GM23338 (cell line): Measurements from ENCODE around the gene HSD11B1. TPM values are rescaled to one million over a fixed set of nuclear protein-coding genes. Genes with fewer than 3 reads are reported as not detected.

Source experiments
- ATAC-seq: fragments of 200-7000 bp; cut with Tn5 transposase; 3 replicates; pipeline ENCODE4 v1.9.1; 2020
- DNase-seq: peaks from one replicate; pipeline ENCODE4 v3.0.0-alpha.2; 2015; ENCODE audit warnings: low spot score
- H2AFZ ChIP-seq: fragments of 200-600 bp; sonication (generic); 2 replicates; pipeline ENCODE4 v1.8.0; 2016; ENCODE audit warnings: antibody characterized with exemption, mild to moderate bottlenecking, moderate library complexity
- H3F3A ChIP-seq: fragments of 200-600 bp; sonication (generic); replicated peaks from 2 replicates; pipeline ENCODE4 v1.8.0; 2017; ENCODE audit warnings: antibody characterized with exemption, mixed run types, low read depth
- H3K27ac ChIP-seq: fragments of 200-600 bp; sonication (generic); 2 replicates; pipeline ENCODE4 v1.6.1; 2016; ENCODE audit warnings: low read depth
- H3K27me3 ChIP-seq: fragments of 200-600 bp; sonication (generic); 2 replicates; pipeline ENCODE4 v1.8.0; 2016; ENCODE audit warnings: mild to moderate bottlenecking, mixed run types, moderate library complexity; ENCODE audit not compliant: insufficient read depth
- H3K36me3 ChIP-seq: fragments of 200-600 bp; sonication (generic); 2 replicates; pipeline ENCODE4 v1.8.0; 2016; ENCODE audit warnings: mild to moderate bottlenecking; ENCODE audit not compliant: insufficient read depth
- H3K4me1 ChIP-seq: fragments of 200-600 bp; sonication (generic); 2 replicates; pipeline ENCODE4 v1.8.0; 2016; ENCODE audit warnings: mild to moderate bottlenecking, moderate library complexity; ENCODE audit not compliant: insufficient read depth
- H3K4me2 ChIP-seq: fragments of 200-600 bp; sonication (generic); 2 replicates; pipeline ENCODE4 v1.7.1; 2017; ENCODE audit warnings: mixed run types
- H3K4me3 ChIP-seq: fragments of 200-600 bp; sonication (generic); 2 replicates; pipeline ENCODE4 v1.6.1; 2016; ENCODE audit warnings: mixed run types
- H3K79me2 ChIP-seq: fragments of 200-600 bp; sonication (generic); replicated peaks from 2 replicates; pipeline ENCODE4 v1.8.0; 2017; ENCODE audit warnings: mild to moderate bottlenecking; ENCODE audit not compliant: insufficient read depth
- H3K9me2 ChIP-seq: fragments of 200-600 bp; sonication (generic); 2 replicates; pipeline ENCODE4 v1.8.0; 2017; ENCODE audit not compliant: insufficient read depth
- H4K20me1 ChIP-seq: fragments of 200-600 bp; sonication (generic); replicated peaks from 2 replicates; pipeline ENCODE4 v1.8.0; 2017; ENCODE audit warnings: mild to moderate bottlenecking; ENCODE audit not compliant: insufficient read depth
- H3K27ac Mint-ChIP-seq: 2 replicates; pipeline ENCODE4 v1.8.0; 2020; ENCODE audit warnings: inconsistent platforms, mild to moderate bottlenecking, moderate library complexity, mixed read lengths
- H3K27me3 Mint-ChIP-seq: 3 replicates; pipeline ENCODE4 v1.8.0; 2022; ENCODE audit warnings: low read depth, mild to moderate bottlenecking, moderate library complexity, mixed read lengths, inconsistent platforms; ENCODE audit not compliant: insufficient read depth, poor library complexity
- H3K36me3 Mint-ChIP-seq: 3 replicates; pipeline ENCODE4 v1.8.0; 2021; ENCODE audit warnings: low read depth, mild to moderate bottlenecking, inconsistent platforms, moderate library complexity, mixed read lengths
- H3K4me1 Mint-ChIP-seq: 3 replicates; pipeline ENCODE4 v1.8.0; 2020; ENCODE audit warnings: mild to moderate bottlenecking, inconsistent platforms, mixed read lengths
- H3K4me3 Mint-ChIP-seq: 3 replicates; pipeline ENCODE4 v1.8.0; 2021; ENCODE audit warnings: moderate library complexity, mild to moderate bottlenecking, inconsistent platforms, mixed read lengths
- H3K9me3 Mint-ChIP-seq: 3 replicates; pipeline ENCODE4 v1.8.0; 2020; ENCODE audit warnings: moderate library complexity, mild to moderate bottlenecking, inconsistent platforms, mixed read lengths
- CREB1 ChIP-seq: fragments of 250-450 bp; sonication (Bioruptor Pico); IDR thresholded peaks from 2 replicates; pipeline ENCODE4 v1.5.0; 2020; ENCODE audit warnings: low read depth, mild to moderate bottlenecking, moderate library complexity
- EZH2phosphoT487 ChIP-seq: fragments of 200-600 bp; sonication (generic); IDR thresholded peaks from one replicate; pipeline ENCODE4 v1.8.1; 2018; ENCODE audit warnings: antibody characterized with exemption; ENCODE audit not compliant: unreplicated experiment
- ZNF331 ChIP-seq: fragments of 250-450 bp; sonication (Bioruptor Pico); IDR thresholded peaks from 2 replicates; pipeline ENCODE4 v1.5.0; 2020; ENCODE audit warnings: low read depth, mild to moderate bottlenecking, moderate library complexity
- polyA plus RNA-seq: library from polyadenylated mRNA; unstranded; fragments of >200 nt; fragmentation: Nextera tagmentation; extraction: Ambion mirVana; gene quantifications from 2 replicates; pipeline ENCODE4 v1.2.1, GENCODE V29; 2016
- total RNA-seq: library from RNA; depleted of rRNA; stranded (reverse); fragments of >200 nt; shearing (Covaris generic); gene quantifications from 2 replicates; pipeline ENCODE4 v1.2.3, GENCODE V29; 2014
- TF ChIP-seq, protein P1 (sequence below): IDR thresholded peaks from 2 replicates; pipeline ENCODE4 v1.6.1; 2016; ENCODE audit warnings: antibody characterized with exemption
- TF ChIP-seq, protein P2 (sequence below): fragments of 250-450 bp; sonication (Bioruptor Pico); IDR thresholded peaks from 2 replicates; pipeline ENCODE4 v1.5.0; 2020; ENCODE audit warnings: mild to moderate bottlenecking, moderate library complexity

The HSD11B1 gene
- total and polyA plus RNA-seq, 2 experiments from 2014 or later: not detected

DNA sequence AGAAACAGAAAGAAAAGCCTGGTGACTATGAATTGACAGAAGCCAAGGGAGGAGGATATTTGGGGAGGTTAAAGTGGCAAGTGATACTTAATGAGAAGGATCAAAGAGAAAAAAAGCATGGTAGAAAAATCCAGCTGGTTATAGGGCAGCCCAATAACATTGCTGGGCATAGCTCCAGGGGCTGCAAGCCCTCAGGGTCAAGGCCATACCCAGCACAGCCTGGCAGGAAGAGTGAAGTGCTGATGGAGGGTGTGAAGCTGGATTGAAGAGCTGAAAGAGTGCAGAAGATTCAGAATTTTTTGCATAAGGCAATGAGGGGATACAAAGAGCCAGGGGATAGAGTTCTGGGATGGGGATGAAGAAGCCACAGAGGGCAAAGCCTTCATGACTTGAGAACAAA is 8.0 kb upstream of the HSD11B1 start:
- H4K20me1 ChIP-seq: no peaks in the 10 kb centered on the region
- H3K4me3 Mint-ChIP-seq: no peak overlapping the region
- H3K79me2 ChIP-seq: no peaks in the 10 kb centered on the region
- no peak overlapping the region for H2AFZ ChIP-seq
- H3K27me3 ChIP-seq: no peaks in the 10 kb centered on the region
- H3K27ac Mint-ChIP-seq: no peak overlapping the region
- ATAC-seq: no peak
- peaks cover 7% of the 10 kb centered on the region; the same call in 2 of the 3 replicates for H3K4me1 Mint-ChIP-seq
- no peaks in the 10 kb centered on the region for H3F3A ChIP-seq
- peaks cover 2% of the 10 kb centered on the region for H3K27me3 Mint-ChIP-seq
- no peak overlapping the region for H3K4me2 ChIP-seq
- no peak for TF ChIP-seq ZNF331 (CRISPR knock-in tag)
- TF ChIP-seq, protein P1, sequence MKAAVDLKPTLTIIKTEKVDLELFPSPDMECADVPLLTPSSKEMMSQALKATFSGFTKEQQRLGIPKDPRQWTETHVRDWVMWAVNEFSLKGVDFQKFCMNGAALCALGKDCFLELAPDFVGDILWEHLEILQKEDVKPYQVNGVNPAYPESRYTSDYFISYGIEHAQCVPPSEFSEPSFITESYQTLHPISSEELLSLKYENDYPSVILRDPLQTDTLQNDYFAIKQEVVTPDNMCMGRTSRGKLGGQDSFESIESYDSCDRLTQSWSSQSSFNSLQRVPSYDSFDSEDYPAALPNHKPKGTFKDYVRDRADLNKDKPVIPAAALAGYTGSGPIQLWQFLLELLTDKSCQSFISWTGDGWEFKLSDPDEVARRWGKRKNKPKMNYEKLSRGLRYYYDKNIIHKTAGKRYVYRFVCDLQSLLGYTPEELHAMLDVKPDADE: no peak
- TF ChIP-seq, protein P2, sequence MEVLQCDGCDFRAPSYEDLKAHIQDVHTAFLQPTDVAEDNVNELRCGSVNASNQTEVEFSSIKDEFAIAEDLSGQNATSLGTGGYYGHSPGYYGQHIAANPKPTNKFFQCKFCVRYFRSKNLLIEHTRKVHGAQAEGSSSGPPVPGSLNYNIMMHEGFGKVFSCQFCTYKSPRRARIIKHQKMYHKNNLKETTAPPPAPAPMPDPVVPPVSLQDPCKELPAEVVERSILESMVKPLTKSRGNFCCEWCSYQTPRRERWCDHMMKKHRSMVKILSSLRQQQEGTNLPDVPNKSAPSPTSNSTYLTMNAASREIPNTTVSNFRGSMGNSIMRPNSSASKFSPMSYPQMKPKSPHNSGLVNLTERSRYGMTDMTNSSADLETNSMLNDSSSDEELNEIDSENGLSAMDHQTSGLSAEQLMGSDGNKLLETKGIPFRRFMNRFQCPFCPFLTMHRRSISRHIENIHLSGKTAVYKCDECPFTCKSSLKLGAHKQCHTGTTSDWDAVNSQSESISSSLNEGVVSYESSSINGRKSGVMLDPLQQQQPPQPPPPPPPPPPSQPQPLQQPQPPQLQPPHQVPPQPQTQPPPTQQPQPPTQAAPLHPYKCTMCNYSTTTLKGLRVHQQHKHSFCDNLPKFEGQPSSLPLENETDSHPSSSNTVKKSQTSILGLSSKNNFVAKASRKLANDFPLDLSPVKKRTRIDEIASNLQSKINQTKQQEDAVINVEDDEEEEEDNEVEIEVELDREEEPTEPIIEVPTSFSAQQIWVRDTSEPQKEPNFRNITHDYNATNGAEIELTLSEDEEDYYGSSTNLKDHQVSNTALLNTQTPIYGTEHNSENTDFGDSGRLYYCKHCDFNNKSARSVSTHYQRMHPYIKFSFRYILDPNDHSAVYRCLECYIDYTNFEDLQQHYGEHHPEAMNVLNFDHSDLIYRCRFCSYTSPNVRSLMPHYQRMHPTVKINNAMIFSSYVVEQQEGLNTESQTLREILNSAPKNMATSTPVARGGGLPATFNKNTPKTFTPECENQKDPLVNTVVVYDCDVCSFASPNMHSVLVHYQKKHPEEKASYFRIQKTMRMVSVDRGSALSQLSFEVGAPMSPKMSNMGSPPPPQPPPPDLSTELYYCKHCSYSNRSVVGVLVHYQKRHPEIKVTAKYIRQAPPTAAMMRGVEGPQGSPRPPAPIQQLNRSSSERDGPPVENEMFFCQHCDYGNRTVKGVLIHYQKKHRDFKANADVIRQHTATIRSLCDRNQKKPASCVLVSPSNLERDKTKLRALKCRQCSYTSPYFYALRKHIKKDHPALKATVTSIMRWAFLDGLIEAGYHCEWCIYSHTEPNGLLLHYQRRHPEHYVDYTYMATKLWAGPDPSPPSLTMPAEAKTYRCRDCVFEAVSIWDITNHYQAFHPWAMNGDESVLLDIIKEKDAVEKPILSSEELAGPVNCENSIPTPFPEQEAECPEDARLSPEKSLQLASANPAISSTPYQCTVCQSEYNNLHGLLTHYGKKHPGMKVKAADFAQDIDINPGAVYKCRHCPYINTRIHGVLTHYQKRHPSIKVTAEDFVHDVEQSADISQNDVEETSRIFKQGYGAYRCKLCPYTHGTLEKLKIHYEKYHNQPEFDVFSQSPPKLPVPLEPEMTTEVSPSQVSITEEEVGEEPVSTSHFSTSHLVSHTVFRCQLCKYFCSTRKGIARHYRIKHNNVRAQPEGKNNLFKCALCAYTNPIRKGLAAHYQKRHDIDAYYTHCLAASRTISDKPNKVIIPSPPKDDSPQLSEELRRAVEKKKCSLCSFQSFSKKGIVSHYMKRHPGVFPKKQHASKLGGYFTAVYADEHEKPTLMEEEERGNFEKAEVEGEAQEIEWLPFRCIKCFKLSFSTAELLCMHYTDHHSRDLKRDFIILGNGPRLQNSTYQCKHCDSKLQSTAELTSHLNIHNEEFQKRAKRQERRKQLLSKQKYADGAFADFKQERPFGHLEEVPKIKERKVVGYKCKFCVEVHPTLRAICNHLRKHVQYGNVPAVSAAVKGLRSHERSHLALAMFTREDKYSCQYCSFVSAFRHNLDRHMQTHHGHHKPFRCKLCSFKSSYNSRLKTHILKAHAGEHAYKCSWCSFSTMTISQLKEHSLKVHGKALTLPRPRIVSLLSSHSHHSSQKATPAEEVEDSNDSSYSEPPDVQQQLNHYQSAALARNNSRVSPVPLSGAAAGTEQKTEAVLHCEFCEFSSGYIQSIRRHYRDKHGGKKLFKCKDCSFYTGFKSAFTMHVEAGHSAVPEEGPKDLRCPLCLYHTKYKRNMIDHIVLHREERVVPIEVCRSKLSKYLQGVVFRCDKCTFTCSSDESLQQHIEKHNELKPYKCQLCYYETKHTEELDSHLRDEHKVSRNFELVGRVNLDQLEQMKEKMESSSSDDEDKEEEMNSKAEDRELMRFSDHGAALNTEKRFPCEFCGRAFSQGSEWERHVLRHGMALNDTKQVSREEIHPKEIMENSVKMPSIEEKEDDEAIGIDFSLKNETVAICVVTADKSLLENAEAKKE (CRISPR knock-in tag): no peak
- TF ChIP-seq CREB1: no peak
- no peak for TF ChIP-seq EZH2phosphoT487
- H3K9me2 ChIP-seq: no peaks in the 10 kb centered on the region
- H3K9me3 Mint-ChIP-seq: no peaks in the 10 kb centered on the region
- H3K27ac ChIP-seq: no peak overlapping the region
- H3K4me1 ChIP-seq: no peaks in the 10 kb centered on the region
- H3K36me3 ChIP-seq: no peaks in the 10 kb centered on the region
- no peaks in the 10 kb centered on the region for H3K36me3 Mint-ChIP-seq
- no peak for DNase-seq
- no peak overlapping the region for H3K4me3 ChIP-seq

DNA sequence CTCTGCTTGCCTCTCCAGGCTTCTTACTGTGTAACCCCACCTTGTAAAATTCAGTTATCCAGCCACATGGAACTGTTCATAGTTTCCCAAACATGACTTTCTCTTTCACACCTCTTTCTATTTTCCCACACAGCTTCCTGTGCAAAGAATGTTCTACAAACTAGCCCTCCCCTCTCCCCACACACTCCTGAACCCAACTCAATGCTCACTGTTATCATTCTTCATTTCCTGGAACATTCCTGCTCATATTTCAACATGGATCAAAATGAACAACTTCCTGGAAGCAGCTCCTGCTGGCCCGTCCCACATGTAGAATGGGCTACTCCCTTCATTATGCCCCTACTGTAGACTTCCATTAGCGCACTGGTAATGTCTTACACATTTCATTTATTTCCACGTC is 7.5 kb upstream of the HSD11B1 start:
- no peaks in the 10 kb centered on the region for H4K20me1 ChIP-seq
- no peak overlapping the region for H3K4me3 ChIP-seq
- H2AFZ ChIP-seq: no peak overlapping the region
- H3F3A ChIP-seq: no peaks in the 10 kb centered on the region
- DNase-seq (no peak), ATAC-seq (no peak)
- H3K9me3 Mint-ChIP-seq: no peaks in the 10 kb centered on the region
- no peak overlapping the region for H3K4me2 ChIP-seq
- H3K27me3 ChIP-seq: no peaks in the 10 kb centered on the region
- no peak overlapping the region for H3K27ac Mint-ChIP-seq
- no peaks in the 10 kb centered on the region for H3K79me2 ChIP-seq
- no peak overlapping the region for H3K4me3 Mint-ChIP-seq
- H3K27ac ChIP-seq: no peak overlapping the region
- H3K4me1 ChIP-seq: no peaks in the 10 kb centered on the region; the same call in 1 of the 2 replicates
- H3K4me1 Mint-ChIP-seq: peaks cover 5% of the 10 kb centered on the region; the same call in 2 of the 3 replicates
- no peaks in the 10 kb centered on the region for H3K36me3 ChIP-seq
- no peaks in the 10 kb centered on the region for H3K9me2 ChIP-seq
- H3K36me3 Mint-ChIP-seq: no peaks in the 10 kb centered on the region
- peaks cover 2% of the 10 kb centered on the region for H3K27me3 Mint-ChIP-seq
- TF ChIP-seq, protein P2 (CRISPR knock-in tag): no peak
- TF ChIP-seq CREB1: no peak
